Stimulated activated CD8-positive, alpha-beta memory T cell treated with anti-CD3 and anti-CD28 coated beads, Interleukin-2, amount 100 ng/mL, for 48 hours (primary cell): ENCODE data around the gene AIG1.
"Not testable (repeated sequence)": the region's sequence is repeated elsewhere in the genome, so short reads cannot be mapped to it uniquely, and the experiment has no call there.

Experiments used
- DNase-seq, 2 donors: peaks; one replicate each; pipeline ENCODE4 v3.0.0-alpha.2; 2020; ENCODE audit warnings: low read depth in 2 of 2

The AIG1 gene

DNA sequence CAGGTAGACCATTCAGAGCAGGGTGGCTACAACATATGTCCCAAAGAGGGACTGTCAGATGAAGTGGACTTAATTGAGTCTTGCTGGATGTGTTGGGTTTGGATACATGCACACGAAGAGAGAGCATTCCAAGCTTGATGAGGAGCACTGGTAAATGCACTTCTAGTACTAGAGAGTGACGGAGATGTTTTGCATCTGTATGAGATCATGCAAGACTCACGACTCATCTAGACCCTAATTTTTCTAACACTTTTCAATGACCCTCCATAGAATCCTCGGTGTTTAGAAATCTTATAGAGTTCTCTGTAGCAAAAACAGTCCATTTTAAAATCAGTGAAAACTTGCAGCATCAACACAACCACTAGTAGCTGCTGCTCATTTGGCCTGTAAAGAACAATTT, 4.8 kb upstream of the AIG1 start:
- no peak for DNase-seq

DNA sequence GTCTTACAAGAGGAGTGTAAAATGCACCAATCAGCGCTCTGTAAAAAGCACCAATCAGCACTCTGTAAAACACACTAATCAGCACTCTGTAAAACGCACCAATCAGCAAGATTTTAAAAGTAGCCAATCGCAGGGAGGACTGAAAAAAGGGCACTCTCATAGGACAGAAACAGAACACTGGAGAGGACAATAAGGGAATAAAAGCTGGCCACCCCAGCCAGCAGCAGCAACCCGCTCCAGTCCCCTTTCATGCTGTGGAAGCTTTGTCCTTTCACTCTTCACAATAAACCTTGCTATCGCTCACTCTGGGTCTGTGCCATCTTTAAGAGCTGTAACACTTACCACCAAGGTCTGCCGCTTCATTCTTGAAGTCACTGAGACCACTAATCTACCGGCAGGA, 1.7 kb upstream of the AIG1 start:
- no peak for DNase-seq

DNA sequence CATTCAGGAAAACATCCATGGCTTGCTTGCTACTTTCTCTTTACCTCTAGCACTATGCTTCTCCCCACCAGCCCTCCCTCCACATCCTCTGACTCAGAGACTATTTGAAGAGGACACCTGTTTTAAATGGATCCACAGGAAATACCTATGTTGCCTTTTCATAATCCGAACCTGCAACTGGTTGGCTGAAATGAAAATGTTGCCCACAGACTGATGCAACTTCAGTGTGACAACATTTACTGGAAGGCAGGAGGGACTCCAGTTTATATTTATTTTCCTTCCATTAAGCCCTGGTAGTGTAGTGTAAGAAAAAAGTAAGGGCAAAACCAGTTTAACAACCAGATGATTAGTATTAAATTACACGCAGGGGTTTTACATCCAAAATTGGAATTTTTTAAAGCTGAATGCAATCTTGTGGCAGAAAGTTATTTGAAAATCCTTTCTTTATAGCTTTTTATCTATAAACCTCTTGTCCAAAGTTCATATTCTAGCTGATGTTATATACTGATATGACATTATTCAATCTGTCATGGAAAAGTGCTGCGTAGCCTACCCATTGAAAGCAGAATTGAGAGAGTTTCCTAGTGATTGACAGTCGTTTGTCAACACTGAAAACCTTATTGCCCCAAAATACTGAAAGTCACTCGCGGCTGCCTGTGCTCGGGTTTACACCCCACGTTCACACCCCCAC, 881 bp upstream of the AIG1 start:
- DNase-seq = no peak

DNA sequence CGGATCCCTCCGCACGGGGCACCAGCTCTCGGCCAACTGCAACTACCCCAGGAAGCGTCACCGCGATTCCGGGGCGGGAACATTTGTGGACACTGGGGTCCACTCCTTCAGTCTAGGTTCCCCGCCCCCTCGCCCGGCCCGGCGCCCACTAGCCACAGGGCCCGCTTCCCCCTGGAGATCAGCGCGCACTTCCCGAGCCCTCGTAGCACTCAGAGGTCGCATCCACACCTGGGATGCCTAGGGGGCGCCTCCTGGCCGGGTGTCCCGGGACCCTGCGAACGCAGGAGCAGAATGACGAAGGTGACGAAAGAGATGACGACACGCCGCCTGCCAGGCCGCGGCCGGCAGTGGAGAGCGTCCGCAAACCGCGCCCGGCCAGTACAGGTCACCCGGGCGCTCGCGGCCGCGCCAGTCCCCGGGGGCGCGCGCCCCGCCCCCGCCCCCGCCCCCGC, 309 bp upstream of the AIG1 start:
- DNase-seq = peak; percentile 57 to 60

DNA sequence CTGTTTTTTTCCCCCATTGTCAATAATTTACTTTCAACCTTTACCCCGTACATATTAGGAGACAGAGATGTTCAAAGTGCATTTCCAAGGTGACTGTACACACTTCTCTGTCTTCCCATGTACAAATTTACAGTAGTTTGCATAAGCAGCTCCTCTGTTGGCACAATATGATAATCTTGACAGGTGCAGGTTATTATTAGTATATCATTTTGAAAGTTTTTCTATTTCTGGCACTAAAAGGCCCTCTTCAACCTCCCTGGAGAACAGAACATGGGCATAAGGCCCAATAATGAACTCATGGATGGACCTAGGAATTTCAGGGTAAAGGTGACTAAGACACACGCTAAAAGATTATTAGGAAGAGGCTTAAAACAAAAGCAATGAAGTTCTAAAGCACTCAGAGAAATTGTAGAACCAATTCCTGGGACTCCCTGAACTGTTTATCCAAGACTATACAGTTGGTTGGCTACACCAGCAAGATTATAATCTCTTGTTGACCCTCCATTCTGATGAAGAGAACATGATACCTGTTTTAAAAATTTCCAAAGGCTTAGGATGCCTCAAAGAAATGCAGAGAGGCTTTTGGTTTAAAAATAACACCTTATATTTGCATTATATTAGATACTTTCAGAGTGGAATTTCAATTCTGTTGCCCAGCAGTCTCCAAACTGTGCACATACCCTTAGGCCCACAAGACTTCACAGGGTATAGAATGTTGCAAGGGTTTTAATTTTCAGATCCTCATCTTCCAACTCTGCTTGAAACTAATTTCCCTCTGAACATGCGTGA, 1.1 kb downstream of the AIG1 start:
- DNase-seq = no peak

DNA sequence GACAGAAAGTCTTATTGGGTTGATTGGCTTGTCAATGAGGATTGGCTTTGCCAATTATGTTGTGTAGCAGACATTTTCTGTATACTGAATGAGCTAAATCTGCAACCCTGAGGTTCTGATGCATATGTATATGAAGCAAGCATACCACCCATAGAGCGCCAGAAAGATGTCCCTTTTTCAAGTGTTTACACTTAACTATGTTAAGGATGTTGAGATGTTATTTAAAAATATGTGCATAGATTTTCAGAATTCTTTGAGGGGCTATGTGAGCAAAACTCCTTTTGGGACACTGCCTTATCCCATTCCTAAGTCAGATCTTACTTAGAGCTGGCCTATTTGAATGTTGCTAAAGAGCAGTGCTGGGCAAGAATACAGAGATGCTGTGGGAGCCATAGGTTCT, 1.9 kb downstream of the AIG1 start:
- DNase-seq = no peak

DNA sequence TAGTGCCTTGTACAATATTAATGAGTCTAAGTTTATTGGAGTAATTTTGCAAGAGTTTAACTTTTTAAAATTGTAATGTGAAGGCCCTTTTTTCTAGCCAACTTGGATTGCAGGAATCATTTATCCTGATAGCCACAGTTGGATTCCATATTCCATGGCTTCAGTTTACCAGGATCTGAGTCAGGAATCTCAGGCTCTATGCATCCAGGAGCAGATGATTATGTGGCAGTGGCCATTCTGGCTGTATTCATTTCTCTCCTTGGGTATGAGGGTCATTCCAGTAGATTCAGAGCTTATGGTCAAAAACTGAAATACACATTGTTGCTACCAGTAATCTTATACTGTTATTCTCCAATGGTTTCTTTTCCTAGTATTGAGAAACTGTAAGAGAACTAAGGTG, 2.9 kb downstream of the AIG1 start:
- DNase-seq = no peak

DNA sequence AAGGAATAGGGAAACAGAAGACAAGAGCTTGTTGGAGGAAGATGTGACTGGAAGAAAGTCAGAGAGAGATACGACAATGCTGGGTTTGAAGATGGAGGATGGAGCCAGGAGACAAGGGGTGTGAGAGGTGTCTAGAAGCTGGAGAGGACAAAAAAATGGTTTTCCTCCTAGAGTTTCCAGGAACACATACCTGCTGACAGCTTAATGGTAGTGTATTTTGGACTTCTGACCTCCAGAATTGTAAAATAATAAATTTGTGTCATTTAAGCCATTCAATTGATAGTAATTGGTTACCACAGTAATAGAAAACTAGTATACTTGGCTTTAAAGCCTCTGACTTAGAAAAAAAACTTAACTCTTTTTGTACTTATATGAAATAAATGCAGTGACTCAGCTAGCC, 3.6 kb downstream of the AIG1 start:
- no peak for DNase-seq

DNA sequence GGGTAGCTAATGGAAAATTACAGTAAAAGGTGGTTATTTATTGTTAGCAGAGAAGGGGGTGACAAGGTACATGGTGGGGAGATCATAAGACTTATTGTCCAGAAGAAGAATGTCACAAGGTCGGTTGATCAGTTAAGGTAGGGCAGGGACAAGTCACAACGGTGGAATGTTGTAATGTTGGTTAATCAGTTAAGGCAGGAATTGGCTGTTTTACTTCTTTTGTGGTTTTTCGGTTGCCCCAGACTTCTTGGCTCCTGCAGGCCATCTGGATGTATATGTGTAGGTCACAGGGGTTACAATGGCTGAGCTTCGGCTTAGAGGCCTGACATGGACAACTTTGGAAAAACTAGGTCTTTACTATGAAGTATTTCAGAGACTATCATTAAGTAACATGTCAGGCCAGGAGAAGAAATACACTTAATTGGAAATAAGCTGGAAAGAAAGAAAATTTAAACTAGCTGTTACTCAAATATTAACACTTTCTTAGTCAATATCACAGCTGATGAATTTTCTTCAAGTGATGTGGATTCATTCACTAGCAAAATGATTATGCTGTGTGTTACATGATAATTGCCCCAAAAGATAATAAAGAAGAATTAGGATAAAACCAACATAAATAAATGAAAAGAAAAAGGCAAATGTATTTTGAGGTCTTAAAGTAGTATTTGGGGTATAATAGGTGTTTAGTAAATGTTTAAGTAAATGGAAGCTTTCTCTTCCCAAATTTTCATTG, 4.4 kb downstream of the AIG1 start:
- no peak for DNase-seq

DNA sequence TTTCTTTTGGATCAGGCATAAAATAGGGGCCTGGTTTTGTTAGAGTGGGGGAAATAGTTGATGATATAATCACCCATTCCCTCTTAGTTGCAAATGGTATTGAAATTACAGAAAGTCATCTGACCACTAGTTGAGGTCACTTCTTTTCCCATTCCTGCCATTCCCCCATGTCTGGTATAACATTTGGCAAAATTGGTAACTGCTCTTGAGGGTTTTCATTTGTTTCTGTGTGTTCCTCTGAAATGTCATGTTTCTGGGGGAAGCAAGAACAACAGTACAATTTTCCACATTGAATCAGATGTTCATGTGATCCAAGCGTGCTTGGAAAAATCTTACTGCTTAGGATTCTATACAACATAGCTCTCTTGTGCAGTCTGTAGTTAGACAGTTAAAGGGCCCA, 7.3 kb downstream of the AIG1 start:
- no peak for DNase-seq

DNA sequence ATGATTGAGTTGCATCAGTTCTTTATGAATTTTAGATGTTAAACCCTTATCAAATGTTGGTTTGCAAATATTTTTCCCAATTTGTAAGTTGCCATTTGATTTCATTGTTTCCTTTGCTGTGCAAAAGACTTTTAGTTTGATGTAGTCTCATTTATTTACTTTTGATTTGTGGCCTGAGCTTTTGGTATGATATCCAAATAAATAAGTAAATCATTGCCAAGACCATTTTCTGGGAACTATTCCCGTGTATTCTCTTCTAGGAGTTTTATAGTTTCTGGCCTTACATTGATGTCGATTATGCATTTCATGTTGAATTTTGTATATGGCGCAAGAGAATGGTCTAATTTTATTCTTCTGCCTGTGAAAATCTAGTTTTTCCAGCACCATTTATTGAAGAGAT, 13.4 kb downstream of the AIG1 start:
- DNase-seq = no peak

DNA sequence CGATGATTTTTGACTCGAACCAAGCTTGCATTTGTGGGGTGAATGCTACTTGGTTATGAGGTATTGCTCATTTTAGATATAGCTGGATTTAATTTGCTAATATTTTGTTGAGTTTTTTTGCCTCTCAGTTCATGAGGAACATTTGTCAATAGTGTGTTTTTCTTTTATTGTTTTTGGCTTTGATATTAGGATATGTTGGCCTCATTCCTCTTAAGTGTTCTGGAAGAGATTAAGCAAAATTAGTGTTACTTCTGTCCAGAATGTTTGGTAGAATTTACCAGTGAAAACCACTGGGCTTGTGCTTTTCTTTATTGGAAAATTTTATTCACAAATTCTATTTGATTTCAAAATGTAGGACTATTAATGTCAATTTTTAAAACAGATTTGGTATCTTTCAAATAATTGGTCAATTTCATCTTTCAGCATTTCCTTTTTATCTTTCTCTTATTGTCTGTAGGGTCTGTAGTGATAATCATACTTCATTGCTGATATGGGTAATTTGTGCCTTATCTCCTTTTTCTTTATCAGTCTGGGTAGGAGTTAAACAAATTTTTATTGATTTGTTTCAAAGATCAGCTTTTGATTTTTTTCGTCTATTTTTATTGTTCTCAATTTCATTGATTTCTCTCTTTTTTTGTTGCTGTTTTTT, 14.1 kb downstream of the AIG1 start:
- no peak for DNase-seq

DNA sequence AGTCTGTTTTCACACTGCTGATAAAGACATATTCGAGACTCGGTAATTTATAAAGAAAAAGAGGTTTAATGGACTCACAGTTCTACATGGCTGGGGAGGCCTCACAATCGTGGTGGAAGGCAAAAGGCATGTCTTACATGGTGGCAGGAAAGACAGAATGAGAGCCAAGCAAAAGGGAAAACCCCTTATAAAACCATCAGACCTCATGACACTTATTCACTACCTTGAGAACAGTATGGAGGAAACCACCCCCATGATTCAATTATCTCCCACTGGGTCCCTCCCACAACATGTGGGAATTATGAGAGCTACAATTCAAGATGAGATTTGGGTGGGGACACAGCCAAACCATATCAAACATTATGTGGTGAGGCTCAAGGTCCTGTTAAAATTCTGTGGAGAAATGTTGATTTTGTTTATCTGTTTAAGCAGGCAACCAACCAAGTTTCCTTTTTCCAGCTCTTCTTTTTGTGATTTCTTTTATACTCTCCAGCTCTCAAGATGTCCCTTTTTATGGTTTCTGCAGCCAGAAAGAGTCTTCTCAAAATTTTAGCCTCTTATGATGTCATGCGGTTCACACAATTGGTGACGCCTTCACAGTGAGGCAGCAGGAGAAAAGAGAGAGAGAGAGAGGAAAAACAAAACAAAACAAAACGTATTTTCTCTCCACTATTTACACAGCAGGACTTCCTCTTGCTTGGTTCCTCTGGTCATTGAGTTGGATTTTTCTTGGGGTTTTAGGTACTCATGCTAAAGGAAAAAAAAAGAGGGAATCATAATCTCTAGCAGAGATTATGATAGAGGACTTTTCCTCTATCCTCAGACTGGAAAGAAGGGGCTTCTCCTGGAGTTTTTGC, 18.0 kb downstream of the AIG1 start:
- DNase-seq = no peak

DNA sequence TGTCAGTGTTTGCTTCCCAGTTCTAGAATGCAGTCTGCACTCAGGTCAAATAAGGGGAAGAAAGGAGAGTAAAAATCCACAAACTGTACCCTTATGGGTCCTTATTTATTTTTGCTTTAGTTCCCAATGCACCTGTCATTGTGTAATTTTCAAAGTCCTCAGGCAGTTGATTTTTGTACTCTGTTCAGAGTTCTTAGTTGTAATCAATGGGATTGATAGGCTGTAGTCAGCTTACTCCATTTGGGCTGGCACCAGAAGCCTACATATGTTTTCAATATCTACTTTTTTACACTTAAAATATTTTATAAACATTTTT, 18.6 kb downstream of the AIG1 start:
- DNase-seq = no peak

DNA sequence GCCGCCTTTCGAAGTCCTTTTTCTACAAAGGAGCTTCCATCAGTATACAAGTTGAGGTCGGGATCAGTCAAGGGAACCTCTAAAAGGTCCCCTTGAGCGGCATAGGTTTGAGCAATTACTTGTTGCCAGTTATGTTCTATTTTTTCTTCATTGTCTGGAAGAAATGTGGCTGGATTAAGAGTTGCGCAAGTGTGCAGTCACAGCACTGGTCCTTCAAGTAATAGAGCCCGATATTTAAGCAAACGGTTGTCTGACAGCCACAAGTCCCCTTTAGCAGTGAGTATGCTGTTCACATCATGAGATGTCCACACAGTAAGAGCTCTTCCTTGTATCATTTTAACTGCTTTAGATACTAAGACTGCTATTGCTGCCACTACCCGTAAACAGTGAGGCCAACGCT, 21.6 kb downstream of the AIG1 start:
- DNase-seq = not testable (repeated sequence)

DNA sequence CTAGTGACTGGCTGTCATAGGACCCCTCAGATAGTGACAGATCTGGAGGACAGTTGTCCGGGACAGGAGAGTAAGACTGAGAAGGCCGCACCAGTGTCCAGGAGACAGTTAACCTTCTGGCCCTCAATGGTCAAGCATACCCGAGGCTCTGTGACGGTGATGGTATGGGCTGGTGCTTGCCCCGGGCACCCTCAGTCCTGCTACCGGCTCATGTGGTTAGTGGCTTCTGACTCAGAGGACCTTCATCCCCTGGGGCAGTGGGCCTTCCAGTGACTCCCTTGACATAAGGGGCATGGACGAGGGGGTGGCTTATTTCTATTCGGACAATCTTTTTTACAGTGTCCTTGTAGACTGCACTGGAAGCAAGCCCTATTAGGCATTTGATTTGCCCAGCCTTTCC, 23.3 kb downstream of the AIG1 start:
- not testable (repeated sequence) for DNase-seq

DNA sequence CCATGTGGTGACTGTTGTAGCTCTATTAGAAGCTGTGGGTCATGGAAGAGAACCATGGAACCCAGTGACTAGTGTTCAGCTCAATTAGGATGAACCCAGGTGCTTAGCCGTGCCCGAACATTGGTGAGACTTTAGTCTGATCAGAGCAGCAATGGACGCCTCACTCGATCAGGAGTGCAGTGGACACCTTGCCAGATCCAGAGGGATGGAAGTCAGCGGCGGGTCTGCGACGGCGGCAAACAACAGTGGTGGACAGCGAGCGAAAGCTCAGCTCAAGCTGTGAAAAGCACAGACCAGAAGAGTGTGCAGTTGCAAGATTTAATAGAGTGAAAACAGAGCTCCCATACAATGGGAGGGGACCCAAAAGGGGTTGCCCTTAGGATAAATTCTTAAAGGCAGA, 26.6 kb downstream of the AIG1 start:
- not testable (repeated sequence) for DNase-seq

DNA sequence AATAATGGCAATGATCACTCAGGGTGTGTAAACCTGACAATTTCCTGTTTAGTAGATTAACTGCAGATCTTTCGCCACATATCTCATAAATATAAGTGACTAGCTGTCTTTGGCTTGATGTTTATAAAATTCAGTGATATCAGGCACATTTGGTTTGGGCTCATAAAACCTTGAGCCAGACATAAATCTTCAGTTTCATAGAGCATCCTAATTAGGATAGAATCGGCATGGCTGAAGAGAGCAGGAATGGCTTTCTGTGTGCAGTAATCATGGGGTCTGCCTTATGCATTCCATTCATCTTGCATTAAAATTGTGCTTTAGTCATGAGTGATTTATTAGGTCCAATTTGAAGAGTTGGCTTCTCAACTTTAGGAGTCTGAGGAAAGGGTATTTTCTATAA, 27.2 kb downstream of the AIG1 start:
- no peak for DNase-seq

DNA sequence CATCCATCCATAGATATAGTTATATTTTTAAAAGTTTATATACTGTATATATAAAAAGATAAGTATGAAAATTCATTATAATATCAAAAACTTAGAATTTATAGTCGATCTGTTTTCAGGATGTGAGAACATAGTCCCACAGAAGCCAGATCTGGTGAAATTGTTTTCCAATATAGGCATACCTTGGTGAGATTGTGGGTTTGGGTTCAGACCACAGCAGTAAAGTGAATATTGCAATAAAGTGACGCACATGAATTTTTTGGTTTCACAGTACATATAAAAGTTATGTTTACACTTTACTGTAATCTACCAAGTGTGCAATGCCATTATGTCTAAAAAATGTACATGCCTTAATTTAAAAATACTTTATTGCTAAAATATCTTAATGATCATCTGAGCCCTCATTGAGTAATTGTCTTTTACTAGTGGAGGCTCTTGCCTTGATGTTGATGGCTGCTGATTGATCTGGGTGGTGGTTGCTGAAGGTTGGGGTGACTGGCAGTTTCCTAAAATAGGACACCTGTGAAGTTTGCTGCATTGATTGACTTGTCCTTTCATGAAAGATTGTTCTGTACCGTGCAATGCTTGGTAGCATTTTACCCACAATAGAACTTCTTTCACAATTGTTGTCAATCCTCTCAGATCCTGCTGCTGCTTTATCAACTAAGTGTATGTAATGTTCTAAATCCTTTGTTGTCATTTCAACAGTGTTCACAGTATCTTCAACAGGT, 29.8 kb downstream of the AIG1 start:
- no peak for DNase-seq

DNA sequence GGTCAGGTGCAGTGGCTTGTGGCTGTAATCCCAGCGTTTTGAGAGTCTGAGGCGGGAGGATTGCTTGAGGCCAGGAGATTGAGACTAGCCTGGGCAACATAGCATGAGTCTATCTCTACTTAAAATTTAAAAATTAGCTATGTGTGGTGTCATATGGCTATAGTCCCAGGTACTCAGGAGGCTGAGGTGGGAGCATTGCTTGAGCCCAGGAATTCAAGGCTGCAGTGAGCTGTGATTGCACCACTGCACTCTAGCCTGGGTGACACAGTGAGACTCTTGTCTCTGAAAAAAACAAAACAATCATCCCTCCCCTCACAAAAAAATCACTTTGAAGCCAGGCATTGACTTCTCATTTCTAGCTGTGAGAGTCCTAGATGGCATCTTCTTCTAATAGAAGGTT, 32.1 kb downstream of the AIG1 start:
- DNase-seq = no peak

DNA sequence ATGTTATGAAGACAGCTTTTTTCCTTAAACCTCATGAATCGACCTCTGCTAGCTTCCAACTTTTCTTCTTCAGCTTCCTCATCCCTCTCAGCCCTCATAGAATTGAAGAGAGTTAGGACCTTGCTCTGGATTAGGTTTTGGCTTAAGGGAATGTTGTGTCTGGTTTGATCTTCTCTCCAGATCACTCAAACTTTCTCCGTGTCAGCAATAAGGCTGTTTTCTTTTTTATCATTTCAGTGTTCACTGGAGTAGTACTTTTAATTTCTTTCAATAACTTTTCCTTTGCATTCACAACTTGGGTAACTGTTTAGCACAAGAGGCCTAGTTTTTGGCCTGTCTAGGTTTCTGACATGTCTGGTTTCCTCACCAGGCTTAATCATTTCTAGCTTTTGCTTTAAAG, 32.6 kb downstream of the AIG1 start:
- DNase-seq = no peak
